Aorta (tissue), 5 donors: ENCODE data around the gene SLMAP. TPM values are rescaled to one million over a fixed set of nuclear protein-coding genes. Genes with fewer than 3 reads are reported as not detected.
"Not testable (repeated sequence)": the region's sequence is repeated elsewhere in the genome, so short reads cannot be mapped to it uniquely, and the experiment has no call there.

Experiments used
- ATAC-seq: fragments of 200-7000 bp; cut with Tn5 transposase; one replicate; pipeline ENCODE4 v1.9.1; 2022; ENCODE audit warnings: moderate library complexity; ENCODE audit not compliant: low FRiP score
- DNase-seq, 2 donors: peaks; one replicate each; pipeline ENCODE4 v3.0.0-alpha.2; 2020
- H3K27ac ChIP-seq, 2 donors: one replicate each; pipeline ENCODE4 v1.5.1; 2013; ENCODE audit warnings: low read length in 2 of 2, mild to moderate bottlenecking in 2 of 2, moderate library complexity in 2 of 2, control low read depth in 1 of 2, inconsistent platforms in 1 of 2, low read depth in 1 of 2
- H3K27me3 ChIP-seq, 2 donors: one replicate each; pipeline ENCODE4 v1.6.1; 2013; ENCODE audit warnings: control low read depth in 1 of 2, low read length in 1 of 2, mild to moderate bottlenecking in 1 of 2, moderate library complexity in 1 of 2; ENCODE audit not compliant: insufficient read depth in 2 of 2, control insufficient read depth in 1 of 2
- H3K36me3 ChIP-seq, 2 donors: one replicate each; pipeline ENCODE4 v1.6.1; 2013; ENCODE audit warnings: control low read depth in 1 of 2, low read length in 1 of 2, mild to moderate bottlenecking in 1 of 2; ENCODE audit not compliant: insufficient read depth in 2 of 2, control insufficient read depth in 1 of 2
- H3K4me1 ChIP-seq, 2 donors: one replicate each; pipeline ENCODE4 v1.6.1; 2013; ENCODE audit warnings: low read length in 2 of 2, control low read depth in 1 of 2, mild to moderate bottlenecking in 1 of 2, moderate library complexity in 1 of 2; ENCODE audit not compliant: insufficient read depth in 2 of 2, control insufficient read depth in 1 of 2
- H3K4me3 ChIP-seq, 2 donors: one replicate each; pipeline ENCODE4 v1.5.1; 2013; ENCODE audit warnings: low read length in 2 of 2, control low read depth in 1 of 2, mild to moderate bottlenecking in 1 of 2
- H3K9me3 ChIP-seq: one replicate; pipeline ENCODE4 v1.6.1; 2013; ENCODE audit warnings: mild to moderate bottlenecking, low read length; ENCODE audit not compliant: control insufficient read depth
- WGBS, 2 donors: extraction: QIAGEN DNeasy Blood & Tissue Kit; methylation state at CpG; one replicate each; pipeline ENCODE4 v1.1.7; 2013; 5-methylcytosine and 5-hydroxymethylcytosine counted together
- intact Hi-C, 2 donors: fragments of 100-400 bp; cut with DNase I; formaldehyde crosslinking; loops; one replicate each; pipeline versions ENCODE4 v1.14.2 to v1.15.0; 2022
- polyA plus RNA-seq, 2 donors: library from polyadenylated mRNA; stranded (reverse); fragments of 200-250 nt; gene quantifications; one replicate each; pipeline ENCODE4 v1.2.3, GENCODE V29; 2013
- total RNA-seq, 2 donors: library from RNA; stranded (reverse); fragmentation: NEBNext Ultra II Directional; extraction: Animal tissue kit (Norgen Biotek cat#: 25700); gene quantifications; one replicate each; pipeline ENCODE4 v1.2.1, GENCODE V29; 2021
- donor health status: healthy with polysubstance abuse.
- donor health status: Bipolar disorder and iron deficiency.
- donor health status: DM: no; HTN: no; CAD: no.
- donor health status: DM: no; HTN: no; CAD: no.
- donor health status: DM: yes; HTN: yes; CAD: no.

SLMAP gene
- total and polyA plus RNA-seq, 4 donors = 81.4 to 546 (median 170) TPM

- H3K4me3 ChIP-seq = no peak overlapping the region
- no peaks in the 10 kb centered on the region for H3K27me3 ChIP-seq
- no peak for ATAC-seq
- no peaks in the 10 kb centered on the region for H3K4me1 ChIP-seq
- 89 to 98% methylated on average over 4 of the region's 4 CpGs for WGBS, 2 donors
- DNase-seq = no peak
- H3K36me3 ChIP-seq = no peaks in the 10 kb centered on the region
- no peaks in the 10 kb centered on the region for H3K9me3 ChIP-seq
- intact Hi-C loops = no loop called here
- H3K27ac ChIP-seq = no peak overlapping the region
Observed at GRCh38 chr3:57793737-57794187, 37.7 kb downstream of the SLMAP start.

DNA sequence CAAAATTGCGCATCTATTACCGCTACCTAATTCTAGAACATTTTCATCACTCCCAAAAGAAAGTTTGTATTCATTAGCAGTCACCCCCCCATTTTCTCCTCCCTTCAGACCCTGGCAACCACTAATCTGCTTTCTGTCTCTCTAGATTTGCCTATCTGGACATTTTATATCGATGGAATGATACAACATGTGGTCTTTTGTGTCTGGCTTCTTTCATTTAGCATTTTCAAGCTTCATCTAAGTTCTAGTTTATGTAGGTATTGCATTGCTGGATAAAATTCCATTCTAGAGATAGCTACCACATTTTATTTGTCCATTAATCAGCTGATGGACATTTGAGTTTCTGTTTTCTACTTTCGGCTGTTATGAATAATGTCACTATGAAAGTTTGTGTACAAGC, 38.4 kb downstream of the SLMAP start:
- no peak overlapping the region for H3K27ac ChIP-seq

DNA sequence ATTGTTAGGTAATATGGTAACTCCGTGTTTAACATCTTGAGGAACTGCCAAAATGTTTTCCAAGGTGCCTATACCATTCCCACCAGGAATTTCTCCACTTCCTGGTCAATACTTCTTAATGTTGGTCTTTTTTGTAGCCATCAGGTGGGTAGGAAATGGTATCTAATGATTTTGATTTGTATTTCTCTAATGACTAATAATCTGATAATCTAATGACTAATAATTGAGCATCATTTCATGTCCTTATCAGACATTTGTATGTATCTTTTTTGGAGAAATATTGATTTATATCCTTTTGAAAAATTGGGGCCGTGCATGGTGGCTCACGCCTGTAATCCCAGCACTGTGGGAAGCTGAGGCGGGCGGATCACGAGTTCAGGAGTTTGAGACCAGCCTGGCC, 38.8 kb downstream of the SLMAP start:
- Histone ChIP-seq H3K9me3 (no peaks in the 10 kb centered on the region), H3K36me3 (no peaks in the 10 kb centered on the region), H3K27me3 (no peaks in the 10 kb centered on the region), H3K4me1 (no peaks in the 10 kb centered on the region), H3K27ac (no peak overlapping the region), H3K4me3 (no peak overlapping the region)
- intact Hi-C loops = no loop called here
- 95 to 99% methylated on average over 6 of the region's 6 CpGs for WGBS, 2 donors
- ATAC-seq (no peak), DNase-seq (no peak)

More for the DNA sequence above, 38.4 kb downstream of the SLMAP start:
- ATAC-seq (no peak), DNase-seq (no peak)
- Histone ChIP-seq H3K4me1 (no peaks in the 10 kb centered on the region), H3K27me3 (no peaks in the 10 kb centered on the region), H3K36me3 (no peaks in the 10 kb centered on the region), H3K9me3 (no peaks in the 10 kb centered on the region), H3K4me3 (no peak overlapping the region)
- 88% methylated on average over 4 of the region's 4 CpGs for WGBS, 2 donors
- intact Hi-C loops = no loop called here

- Histone ChIP-seq H3K36me3 (no peaks in the 10 kb centered on the region), H3K27ac (no peak overlapping the region), H3K9me3 (no peaks in the 10 kb centered on the region), H3K4me3 (no peak overlapping the region), H3K27me3 (no peaks in the 10 kb centered on the region), H3K4me1 (no peaks in the 10 kb centered on the region)
- 22 to 38% methylated on average over 4 of the region's 4 CpGs for WGBS, 2 donors
- DNase-seq (no peak), ATAC-seq (no peak)
- intact Hi-C loops = no loop called here
Observed at GRCh38 chr3:57796261-57796660, 40.2 kb downstream of the SLMAP start.

GRCh38 chr3:57797701-57798487, 41.8 kb downstream of the SLMAP start:
- H3K4me1 ChIP-seq = no peaks in the 10 kb centered on the region
- no peaks in the 10 kb centered on the region for H3K9me3 ChIP-seq
- H3K4me3 ChIP-seq = no peak overlapping the region
- 80 to 89% methylated on average over 3 of the region's 3 CpGs for WGBS, 2 donors
- ATAC-seq = no peak
- H3K36me3 ChIP-seq = no peaks in the 10 kb centered on the region
- H3K27me3 ChIP-seq = no peaks in the 10 kb centered on the region
- DNase-seq = no peak
- intact Hi-C loops = no loop called here
- no peak overlapping the region for H3K27ac ChIP-seq

DNA sequence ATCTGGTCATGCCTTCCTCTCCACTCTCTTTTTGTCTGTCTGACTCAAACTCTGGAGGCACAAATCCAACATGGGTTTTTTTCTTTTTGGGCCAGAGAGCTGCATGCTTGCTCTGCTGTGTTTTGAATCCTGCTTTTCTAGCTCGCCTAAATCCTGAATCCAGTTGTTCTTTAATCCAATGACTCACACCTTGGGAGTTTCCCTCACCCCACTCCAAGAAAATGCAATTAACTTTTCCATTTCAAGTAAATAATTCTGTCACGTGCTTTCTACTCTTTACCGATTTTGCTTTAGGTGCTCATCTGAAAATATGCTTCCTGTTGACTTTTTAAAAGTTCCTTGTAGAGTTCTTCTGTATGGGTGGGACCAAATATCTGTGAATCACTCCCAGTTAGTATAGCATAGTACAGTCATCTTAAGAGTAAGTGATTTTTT, 47.6 kb downstream of the SLMAP start:
- no peak for DNase-seq
- Histone ChIP-seq H3K4me1 (peaks cover 0 to 2% of the 10 kb centered on the region in 2 donors), H3K27me3 (no peaks in the 10 kb centered on the region), H3K4me3 (peak overlapping the region in 1 of 2 donors; percentile 1), H3K9me3 (no peaks in the 10 kb centered on the region), H3K27ac (no peak overlapping the region), H3K36me3 (no peaks in the 10 kb centered on the region)
- WGBS, 2 donors = 2% methylated on average over 3 of the region's 3 CpGs
- peak; percentile 83 for ATAC-seq
- intact Hi-C loops = loop anchor here in 1 of 2 donors (5.0 kb wide), 1 partner anchor 41 kb away; no protein-coding TSS in a partner anchor

DNA sequence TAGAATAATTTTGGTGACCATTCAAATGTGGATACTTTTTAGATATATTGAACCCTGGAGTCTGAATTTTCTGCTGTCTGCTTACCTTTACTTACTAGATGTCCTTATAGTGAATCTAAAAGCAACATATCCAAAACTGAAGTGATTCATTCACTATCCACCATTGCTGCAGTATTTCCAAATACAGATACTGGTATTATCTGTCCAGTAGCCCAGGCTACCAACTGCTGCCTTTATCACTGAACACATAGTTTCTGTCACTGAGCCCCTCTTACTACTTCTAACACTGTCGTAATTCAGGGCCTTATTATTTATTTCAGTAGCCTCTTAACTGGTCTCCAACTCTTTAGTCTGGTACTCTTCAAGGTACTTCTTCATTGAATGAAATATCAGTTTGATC, 49.2 kb downstream of the SLMAP start:
- Histone ChIP-seq H3K36me3 (no peaks in the 10 kb centered on the region), H3K4me3 (no peak overlapping the region), H3K27ac (no peak overlapping the region), H3K27me3 (no peaks in the 10 kb centered on the region), H3K4me1 (peaks cover 0 to 2% of the 10 kb centered on the region in 2 donors), H3K9me3 (no peaks in the 10 kb centered on the region)
- 91 to 100% methylated on average over 1 of the region's 1 CpG for WGBS, 2 donors
- ATAC-seq = no peak
- DNase-seq = no peak
- intact Hi-C loops = no loop called here

- intact Hi-C loops = no loop called here
- Histone ChIP-seq H3K4me3 (no peak overlapping the region), H3K27me3 (no peaks in the 10 kb centered on the region), H3K4me1 (peaks cover 0 to 2% of the 10 kb centered on the region in 2 donors), H3K36me3 (no peaks in the 10 kb centered on the region), H3K27ac (no peak overlapping the region), H3K9me3 (no peaks in the 10 kb centered on the region)
- ATAC-seq = no peak
- DNase-seq = no peak
- WGBS, 2 donors = 94 to 97% methylated on average over 1 of the region's 1 CpG
Observed at GRCh38 chr3:57805674-57806073, 49.6 kb downstream of the SLMAP start.

DNA sequence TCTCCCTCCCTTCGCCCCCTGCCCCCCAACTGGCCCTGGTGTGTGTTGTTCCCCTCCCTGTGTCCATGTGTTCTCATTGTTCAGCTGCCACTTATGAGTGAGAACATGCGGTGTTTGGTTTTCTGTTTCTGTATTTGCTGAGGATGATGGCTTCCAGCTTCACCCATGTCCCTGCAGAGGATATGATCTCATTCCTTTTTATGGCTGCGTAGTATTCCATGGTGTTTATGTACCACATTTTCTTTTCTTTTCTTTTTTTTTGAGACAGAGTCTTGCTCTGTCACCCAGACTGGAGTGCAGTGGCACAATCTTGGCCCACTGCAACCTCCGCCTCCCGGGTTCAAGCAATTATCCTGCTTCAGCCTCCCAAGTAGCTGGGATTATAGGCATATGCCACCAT, 50.1 kb downstream of the SLMAP start:
- not testable (repeated sequence) for ATAC-seq, H3K4me1 ChIP-seq
- 93 to 98% methylated on average over 5 of the region's 5 CpGs for WGBS, 2 donors

More for the DNA sequence above, 50.1 kb downstream of the SLMAP start:
- H3K27ac ChIP-seq, H3K27me3 ChIP-seq, H3K36me3 ChIP-seq, DNase-seq, H3K4me3 ChIP-seq, intact Hi-C loops, H3K9me3 ChIP-seq: not testable (repeated sequence)
